A549 (cell line): Measurements from ENCODE around the gene NEK9. TPM values are rescaled to one million over a fixed set of nuclear protein-coding genes. Genes with fewer than 3 reads are reported as not detected.

ENCODE experiments used
- ATAC-seq, 2 experiments: fragments of 200-7000 bp in 1 of 2; fragments of >200 bp in 1 of 2; cut with Nextera tagmentation in 1 of 2; cut with Tn5 transposase in 1 of 2; 3 replicates each; pipeline versions ENCODE4 v1.8.0 to v1.9.1; 2018 to 2020; ENCODE audit warnings: mild to moderate bottlenecking in 1 of 2, moderate library complexity in 1 of 2
- CTCF ChIA-PET: fragments of 300-600 bp; sonication (Branson Sonifier 250); formaldehyde crosslinking; extraction: SDS; loops from one replicate; lab custom pipeline; 2021; ENCODE audit warnings: antibody characterized with exemption, inconsistent platforms; lab: Yijun Ruan, JAX
- POLR2A ChIA-PET: fragments of 350-600 bp; formaldehyde crosslinking; extraction: SDS; loops from one replicate; lab custom pipeline; 2021; ENCODE audit warnings: antibody characterized with exemption, inconsistent platforms; lab: Yijun Ruan, JAX
- DNase-seq, 2 experiments: peaks; one replicate each; pipeline versions ENCODE4 v3.0.0 to v3.0.0-alpha.2; 2011 to 2016; ENCODE audit warnings: low read depth in 1 of 2, low spot score in 1 of 2
- FAIRE-seq: peaks from 2 replicates; lab custom pipeline; 2011; peaks lifted over from hg19 to GRCh38; lab: Jason Lieb, UNC
- H3K27ac ChIP-seq, 2 experiments: fragments of >200 bp; sonication (Bioruptor Twin); formaldehyde crosslinking; 3 replicates each; pipeline ENCODE4 v1.5.1; 2016 to 2017
- H3K4me1 ChIP-seq: fragments of >200 bp; sonication (Bioruptor Twin); formaldehyde crosslinking; 3 replicates; pipeline ENCODE4 v1.6.1; 2016
- H3K4me2 ChIP-seq: fragments of >200 bp; sonication (Bioruptor Twin); formaldehyde crosslinking; 3 replicates; pipeline ENCODE4 v1.6.1; 2016
- H3K4me3 ChIP-seq: fragments of >200 bp; sonication (Bioruptor Twin); formaldehyde crosslinking; 3 replicates; pipeline ENCODE4 v1.5.1; 2016
- H3K9me3 ChIP-seq: fragments of >200 bp; sonication (Bioruptor Twin); formaldehyde crosslinking; 3 replicates; pipeline ENCODE4 v1.6.1; 2016
- ATOH8 ChIP-seq: fragments of 250-450 bp; sonication (Bioruptor Pico); IDR thresholded peaks from 2 replicates; pipeline ENCODE4 v1.5.0; 2020; ENCODE audit warnings: low read depth, mild to moderate bottlenecking, moderate library complexity
- BCL3 ChIP-seq: fragments of >200 bp; sonication (Bioruptor Twin); formaldehyde crosslinking; IDR thresholded peaks from 3 replicates; pipeline ENCODE4 v1.6.1; 2016
- CTCF ChIP-seq: fragments of >200 bp; sonication (Bioruptor Twin); formaldehyde crosslinking; IDR thresholded peaks from 3 replicates; pipeline ENCODE4 v1.5.1; 2016
- E2F6 ChIP-seq: IDR thresholded peaks from 2 replicates; pipeline ENCODE4 v1.6.1; 2012; ENCODE audit warnings: low read depth, borderline replicate concordance
- EHF ChIP-seq: fragments of 250-450 bp; sonication (Bioruptor Pico); IDR thresholded peaks from 2 replicates; pipeline ENCODE4 v1.5.0; 2020; ENCODE audit warnings: mild to moderate bottlenecking
- EHMT2 ChIP-seq: fragments of 200-600 bp; sonication (generic); IDR thresholded peaks from 2 replicates; pipeline ENCODE4 v1.6.1; 2016; ENCODE audit warnings: antibody characterized with exemption, low read depth, mild to moderate bottlenecking, moderate library complexity
- ELK1 ChIP-seq: fragments of 150-350 bp; IDR thresholded peaks from 2 replicates; pipeline ENCODE4 v1.6.1; 2014; ENCODE audit warnings: low read depth, mild to moderate bottlenecking, low read length
- FOXS1 ChIP-seq: fragments of 250-450 bp; sonication (Bioruptor Pico); IDR thresholded peaks from 2 replicates; pipeline ENCODE4 v1.5.0; 2020; ENCODE audit warnings: mild to moderate bottlenecking, moderate library complexity
- HES2 ChIP-seq: fragments of >200 bp; sonication (Bioruptor Twin); formaldehyde crosslinking; IDR thresholded peaks from 2 replicates; pipeline ENCODE4 v1.6.1; 2016
- HMGXB4 ChIP-seq: fragments of 250-450 bp; sonication (Bioruptor Pico); IDR thresholded peaks from 2 replicates; pipeline ENCODE4 v1.5.0; 2021; ENCODE audit warnings: mild to moderate bottlenecking, moderate library complexity, borderline replicate concordance
- HOXA7 ChIP-seq: fragments of 250-450 bp; sonication (Bioruptor Pico); IDR thresholded peaks from 2 replicates; pipeline ENCODE4 v1.5.0; 2020; ENCODE audit warnings: mild to moderate bottlenecking, moderate library complexity
- NFE2L2 ChIP-seq: fragments of 150-350 bp; conservative IDR thresholded peaks from 2 replicates; pipeline ENCODE4 v1.6.1; 2014; ENCODE audit warnings: low read length
- SMC3 ChIP-seq: fragments of >200 bp; sonication (Bioruptor Twin); formaldehyde crosslinking; IDR thresholded peaks from 3 replicates; pipeline ENCODE4 v1.6.1; 2018; ENCODE audit warnings: inconsistent platforms
- SREBF2 ChIP-seq: fragments of 450-650 bp; IDR thresholded peaks from 2 replicates; pipeline ENCODE4 v1.6.1; 2014; ENCODE audit warnings: mild to moderate bottlenecking, moderate library complexity
- USF2 ChIP-seq: fragments of 450-650 bp; IDR thresholded peaks from 2 replicates; pipeline ENCODE4 v1.6.1; 2014; ENCODE audit warnings: antibody characterized with exemption
- ZC3H11A ChIP-seq: fragments of 450-650 bp; IDR thresholded peaks from 2 replicates; pipeline ENCODE4 v1.6.1; 2014; ENCODE audit warnings: antibody characterized with exemption, mild to moderate bottlenecking
- ZNF302 ChIP-seq: fragments of 250-450 bp; sonication (Bioruptor Pico); IDR thresholded peaks from 2 replicates; pipeline ENCODE4 v1.9.0; 2021; ENCODE audit warnings: inconsistent platforms, mild to moderate bottlenecking, moderate library complexity
- ZSCAN20 ChIP-seq: fragments of 250-450 bp; sonication (Bioruptor Pico); IDR thresholded peaks from 2 replicates; pipeline ENCODE4 v1.8.0; 2022; ENCODE audit warnings: mild to moderate bottlenecking, moderate library complexity
- WGBS: methylation state at CpG from one replicate; pipeline ENCODE4 v1.1.6; 2017; ENCODE audit errors: missing lambda C conversion rate; 5-methylcytosine and 5-hydroxymethylcytosine counted together
- polyA plus RNA-seq, 4 experiments: library from polyadenylated mRNA; depleted of rRNA in 3 of 4; stranded (reverse); fragments of >200 nt; fragmentation: RNase III in 1 of 4; extraction: RNeasy Plus Mini Kit Qiagen cat#74134 plus additional on column Dnase treatment in 1 of 4; gene quantifications; 2 replicates in 3 of 4; 3 replicates in 1 of 4; pipeline ENCODE4 v1.2.3, GENCODE V29; 2011 to 2017

Gene NEK9
- polyA plus RNA-seq, 2 of the 4 experiments (the other 2 are of a cell fraction): 49.4 to 75.9 TPM

GRCh38 chr14:75121552-75121951, 5.3 kb downstream of the NEK9 start:
- no peak overlapping the region for H3K4me3 ChIP-seq
- H3K27ac ChIP-seq: peak overlapping the region in 1 of 2 experiments; percentile 45; a peak in 1 of 6 replicates
- ATAC-seq: no peak
- ChIA-PET POLR2A (no interaction called here), CTCF (interaction anchor here (1.2 to 1.3 kb wide), 2 partner anchors 11 to 32 kb away, joined by 3 to 4 read pairs; no protein-coding TSS in a partner anchor)
- no peak overlapping the region for H3K4me2 ChIP-seq
- no peak for DNase-seq
- no peak for FAIRE-seq
- H3K4me1 ChIP-seq: peaks cover 52% of the 10 kb centered on the region
- no peaks in the 10 kb centered on the region for H3K9me3 ChIP-seq
- WGBS: 92% methylated on average over 7 of the region's 7 CpGs
- no peak for TF ChIP-seq SMC3
- no peak for TF ChIP-seq ELK1
- no peak for TF ChIP-seq BCL3
- no peak for TF ChIP-seq FOXS1 (CRISPR knock-in tag)
- no peak for TF ChIP-seq CTCF
- TF ChIP-seq NFE2L2: no peak
- no peak for TF ChIP-seq EHMT2
- no peak for TF ChIP-seq ATOH8 (CRISPR knock-in tag)
- no peak for TF ChIP-seq SREBF2
- no peak for TF ChIP-seq E2F6
- TF ChIP-seq USF2: no peak
- TF ChIP-seq ZSCAN20 (CRISPR knock-in tag): no peak
- TF ChIP-seq EHF: no peak
- TF ChIP-seq HMGXB4 (CRISPR knock-in tag): no peak
- TF ChIP-seq ZC3H11A: no peak
- TF ChIP-seq HES2: no peak
- no peak for TF ChIP-seq HOXA7 (CRISPR knock-in tag)
- no peak for TF ChIP-seq ZNF302 (CRISPR knock-in tag)
